Stimulated activated CD4-positive, alpha-beta T cell treated with anti-CD3 and anti-CD28 coated beads, Interleukin-4, amount 100 ng/mL, for 4 hours (primary cell): Measurements from ENCODE around the gene CDK14.
"Not testable (repeated sequence)": the region's sequence is repeated elsewhere in the genome, so short reads cannot be mapped to it uniquely, and the experiment has no call there.

Source experiments
- DNase-seq, 2 experiments: peaks; one replicate each; pipeline ENCODE4 v3.0.0-alpha.2; 2020

Gene CDK14

GRCh38 chr7:90726120-90726519 is 130.0 kb downstream of the CDK14 start:
- DNase-seq = no peak

DNA sequence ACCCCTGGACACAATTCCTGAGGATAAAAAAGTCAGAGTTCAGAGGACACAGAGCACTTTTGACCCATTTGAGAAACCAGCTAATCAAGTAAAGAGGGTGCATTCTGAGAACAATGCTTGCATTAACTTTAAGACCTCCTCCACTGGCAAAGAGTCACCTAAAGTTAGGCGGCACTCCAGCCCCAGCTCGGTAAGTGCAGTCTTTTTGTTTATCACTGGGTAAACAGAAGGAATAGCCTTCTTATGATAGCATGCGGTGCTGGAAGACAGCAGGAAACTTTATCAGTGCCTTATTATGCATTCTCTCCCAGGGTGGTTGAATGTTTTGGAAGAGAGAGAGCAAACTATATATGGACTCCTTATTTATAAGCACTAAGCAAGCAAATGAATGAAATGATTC is 130.5 kb downstream of the CDK14 start:
- DNase-seq = no peak

DNA sequence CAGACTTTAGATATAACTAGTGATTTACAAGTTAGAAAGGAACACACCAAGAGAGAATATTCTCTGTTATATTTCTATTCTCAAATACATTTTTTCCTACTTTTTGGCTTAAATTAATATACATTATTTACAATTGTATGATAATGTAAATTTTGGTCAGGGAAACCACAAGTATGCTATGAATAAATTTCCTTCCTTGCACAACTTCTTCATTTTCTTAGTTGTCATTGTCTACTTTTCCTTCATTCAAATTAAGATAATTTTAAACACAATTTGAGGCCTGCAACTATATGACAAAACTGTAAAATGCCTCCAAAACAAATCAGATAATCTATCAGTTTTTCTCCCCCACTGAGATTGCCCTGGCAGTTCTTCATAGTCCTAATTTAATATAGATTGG is 131.3 kb downstream of the CDK14 start:
- DNase-seq = no peak

- no peak for DNase-seq
These were observed 132.4 kb downstream of the CDK14 start for GRCh38 chr7:90728568-90728967.

GRCh38 chr7:90735611-90736280 is 139.6 kb downstream of the CDK14 start:
- DNase-seq = not testable (repeated sequence)

DNA sequence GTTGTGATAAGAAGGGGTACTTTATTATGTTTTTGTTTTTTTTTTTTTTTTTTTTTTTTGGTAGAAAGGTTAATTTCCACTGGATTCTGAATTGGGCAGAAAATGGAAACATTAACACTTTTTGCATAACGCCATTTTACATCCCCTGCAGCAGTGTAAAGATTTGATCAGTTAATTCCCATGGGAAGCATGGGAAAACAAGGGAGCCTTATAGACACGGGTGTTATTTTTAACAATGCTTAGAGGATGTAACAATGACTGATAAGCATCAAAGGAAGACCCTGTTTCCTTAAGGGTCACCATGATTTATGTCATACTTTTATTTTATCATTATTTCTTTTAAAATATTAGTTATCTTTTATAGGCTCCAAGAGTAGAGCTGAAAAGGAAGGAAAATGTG is 140.2 kb downstream of the CDK14 start:
- DNase-seq = no peak

DNA sequence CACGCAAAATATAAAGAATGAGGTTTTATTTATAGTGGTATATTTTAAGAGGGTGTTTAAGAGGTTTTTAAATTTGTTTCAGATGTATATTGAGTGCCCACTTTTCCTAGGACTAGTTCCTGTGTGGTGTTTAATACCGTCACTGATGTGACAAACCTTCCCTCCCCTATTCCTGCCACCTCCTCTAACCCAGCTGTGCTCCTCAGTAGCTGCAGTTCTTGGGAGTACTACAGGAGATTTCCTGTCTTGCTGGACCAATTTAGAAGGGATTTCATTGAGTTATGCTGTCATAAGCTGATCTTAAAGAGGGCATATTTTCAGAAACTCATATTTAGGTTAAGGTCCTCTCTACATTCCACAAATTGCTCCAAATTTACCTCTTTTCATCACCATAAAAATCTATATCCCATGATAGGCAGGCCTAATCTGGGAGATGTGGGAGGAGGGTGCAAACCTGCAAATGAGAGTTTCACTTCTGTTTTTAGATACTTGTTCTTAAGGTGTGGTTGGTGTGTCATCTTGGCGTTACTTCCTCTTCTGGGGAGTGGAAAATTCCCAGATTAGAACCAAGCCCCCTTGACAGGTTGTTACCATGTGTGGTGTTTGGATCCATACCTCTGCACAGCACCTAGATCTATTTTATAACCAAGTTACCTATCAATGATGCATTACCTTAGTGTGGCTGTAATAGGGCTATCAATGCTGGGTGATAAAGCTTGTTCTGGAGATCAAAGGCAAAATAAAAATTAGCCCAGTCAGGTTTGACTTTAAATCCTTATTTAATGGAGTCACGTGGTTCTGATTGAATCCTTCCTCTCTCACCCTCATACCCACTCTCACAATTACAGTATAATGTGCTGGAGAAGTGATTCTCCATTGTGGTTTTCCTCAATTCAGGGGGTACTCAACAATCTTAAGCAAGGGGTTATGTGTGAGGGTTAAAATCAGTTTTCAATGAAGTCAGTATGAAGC is 141.1 kb downstream of the CDK14 start:
- DNase-seq = no peak

GRCh38 chr7:90738249-90738648 is 142.1 kb downstream of the CDK14 start:
- DNase-seq = no peak

DNA sequence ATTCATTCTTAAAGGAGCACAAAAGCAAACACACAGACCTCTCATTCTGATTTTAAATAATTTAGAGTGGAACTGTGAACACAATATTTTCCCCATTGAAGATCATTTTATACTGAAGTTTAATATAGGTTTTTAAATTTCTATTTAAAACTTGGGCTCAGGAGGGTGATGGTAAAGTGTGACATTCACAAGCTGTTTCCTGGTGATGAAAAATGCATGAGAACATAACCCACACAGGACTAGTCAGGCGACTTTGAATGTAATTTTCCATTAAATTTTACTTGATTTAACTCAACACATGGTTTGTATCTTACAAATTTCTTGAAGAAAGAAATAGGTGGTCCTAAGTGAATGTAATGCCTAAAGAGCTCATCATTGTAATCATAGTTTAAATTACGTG is 143.6 kb downstream of the CDK14 start:
- no peak for DNase-seq

DNA sequence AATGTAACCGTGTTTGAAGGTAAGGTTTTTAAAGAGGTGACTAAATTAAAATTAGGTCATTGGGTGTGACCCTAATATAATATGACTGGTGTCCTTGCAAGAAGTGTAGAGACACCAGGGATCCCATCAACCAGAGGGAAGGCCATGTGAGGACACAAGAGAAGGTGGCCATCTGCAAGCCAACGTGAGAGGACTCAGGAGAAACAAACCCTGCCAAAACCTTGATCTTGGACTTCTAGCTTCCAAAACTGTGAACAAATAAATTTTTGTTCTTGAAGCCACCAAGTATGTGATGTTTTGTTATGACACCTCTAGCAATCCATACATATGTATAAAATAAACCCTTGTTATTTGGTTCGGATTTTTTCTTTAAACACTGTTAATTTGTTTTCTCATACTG is 144.3 kb downstream of the CDK14 start:
- DNase-seq = no peak

DNA sequence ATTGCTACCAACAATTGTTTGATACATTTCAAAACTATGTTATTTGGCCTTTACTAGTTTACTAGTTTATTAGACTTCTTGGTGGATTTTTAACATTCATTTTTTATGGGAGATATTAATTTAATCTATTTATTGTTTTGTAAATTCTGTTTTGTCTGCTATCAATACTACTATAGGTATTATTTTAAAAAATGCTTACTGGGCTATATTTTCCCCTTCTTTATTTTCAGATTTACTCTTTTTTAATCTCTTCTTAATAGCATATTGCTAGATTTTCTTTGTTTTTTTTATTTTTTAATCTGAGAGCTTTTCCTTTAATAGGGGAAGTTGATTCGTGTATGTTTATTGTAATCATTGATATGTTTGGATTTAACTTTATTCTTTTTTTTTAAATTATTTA is 147.5 kb downstream of the CDK14 start:
- DNase-seq = no peak

- DNase-seq = no peak
These were observed 151.4 kb downstream of the CDK14 start for GRCh38 chr7:90747516-90747915.

GRCh38 chr7:90749262-90749661 is 153.1 kb downstream of the CDK14 start:
- no peak for DNase-seq

- DNase-seq = no peak
These were observed 153.7 kb downstream of the CDK14 start for GRCh38 chr7:90749774-90750173.

DNA sequence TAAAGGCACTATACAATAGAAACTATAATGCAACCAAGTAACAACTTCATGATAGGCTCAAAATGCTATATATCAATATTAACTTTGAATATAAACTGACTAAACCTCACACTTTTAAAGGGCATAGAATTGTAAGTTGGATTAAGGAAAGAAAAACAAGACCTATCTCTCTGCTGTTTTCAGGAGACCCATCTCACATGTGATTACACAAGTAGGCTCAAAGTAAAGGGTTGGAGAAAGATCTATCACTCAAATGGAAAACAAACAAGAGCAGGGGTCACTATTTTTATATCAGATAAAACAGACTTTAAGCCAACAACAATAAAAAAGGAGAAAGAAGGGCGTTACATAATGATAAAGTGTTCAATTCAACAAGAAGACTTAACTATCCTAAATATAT is 155.5 kb downstream of the CDK14 start:
- no peak for DNase-seq

DNA sequence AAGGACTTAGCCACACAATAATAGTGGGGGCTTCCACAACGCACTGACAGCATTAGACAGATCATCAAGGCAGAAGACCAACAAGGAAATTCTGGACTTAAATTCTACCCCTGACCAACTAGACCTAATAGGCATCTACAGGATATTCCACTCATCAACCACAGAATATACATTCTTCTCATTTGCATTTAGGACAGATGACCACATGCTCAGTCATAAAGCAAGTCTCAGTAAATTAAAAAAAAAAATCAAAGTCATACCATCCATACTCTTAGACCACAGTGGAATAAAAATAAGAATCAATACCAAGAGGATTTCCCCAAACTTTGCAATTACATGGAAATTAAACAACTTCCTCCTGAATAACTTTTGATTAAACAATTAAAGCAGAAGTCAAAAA is 155.9 kb downstream of the CDK14 start:
- no peak for DNase-seq

- no peak for DNase-seq
These were observed 158.9 kb downstream of the CDK14 start for GRCh38 chr7:90755041-90755440.

- no peak for DNase-seq
These were observed 160.2 kb downstream of the CDK14 start for GRCh38 chr7:90756366-90756765.

DNA sequence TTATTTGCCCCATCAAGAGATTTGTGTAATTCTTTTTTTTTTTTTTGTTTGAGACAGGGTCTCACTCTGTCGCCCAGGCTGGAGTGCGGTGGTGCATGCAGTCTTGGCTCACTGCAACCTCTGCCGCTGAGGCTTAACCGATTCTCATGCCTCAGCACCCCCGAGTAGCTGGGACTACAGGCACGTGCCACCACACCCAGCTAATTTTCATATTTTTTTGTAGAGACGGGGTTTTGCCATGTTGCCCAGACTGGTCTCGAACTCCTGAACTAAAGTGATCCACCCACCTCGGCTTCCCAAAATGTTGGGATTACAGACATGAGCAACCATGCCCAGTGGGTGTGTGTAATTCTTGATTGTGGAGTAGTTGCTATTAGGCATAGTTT is 161.4 kb downstream of the CDK14 start:
- not testable (repeated sequence) for DNase-seq

DNA sequence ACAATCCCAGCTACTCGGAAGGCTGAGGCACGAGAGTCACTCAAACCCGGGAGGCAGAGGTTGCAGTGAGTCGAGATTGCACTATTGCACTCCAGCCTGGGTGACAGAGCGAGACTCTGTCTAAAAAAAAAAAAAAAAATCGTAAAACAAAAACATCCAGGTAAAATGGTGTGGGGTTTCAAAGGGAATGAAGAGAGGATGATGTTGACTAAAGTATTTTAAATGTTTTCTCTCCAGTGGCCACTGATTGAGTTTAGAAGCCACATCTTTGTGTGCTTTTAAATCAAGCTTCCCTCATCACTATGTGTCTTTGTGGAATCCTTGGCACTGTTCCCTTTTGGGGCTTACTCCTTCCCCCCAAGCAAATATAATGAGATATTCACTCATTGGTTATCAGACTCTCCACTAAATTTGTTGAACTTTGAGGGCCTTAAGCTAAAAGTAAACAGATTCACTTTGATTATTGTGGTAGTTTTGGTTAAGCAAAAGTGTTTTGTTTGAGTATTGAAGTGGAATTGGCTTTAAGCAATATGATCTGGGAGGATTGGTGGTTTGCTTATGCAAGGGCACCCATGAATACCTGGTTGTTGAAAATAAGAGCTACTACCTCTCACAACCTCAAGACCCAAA is 162.9 kb downstream of the CDK14 start:
- no peak for DNase-seq

GRCh38 chr7:90759710-90760109 is 163.6 kb downstream of the CDK14 start:
- DNase-seq = no peak

- DNase-seq = no peak
These were observed 164.8 kb downstream of the CDK14 start for GRCh38 chr7:90760892-90761291.

- DNase-seq = no peak
These were observed 165.5 kb downstream of the CDK14 start for GRCh38 chr7:90761584-90761983.

DNA sequence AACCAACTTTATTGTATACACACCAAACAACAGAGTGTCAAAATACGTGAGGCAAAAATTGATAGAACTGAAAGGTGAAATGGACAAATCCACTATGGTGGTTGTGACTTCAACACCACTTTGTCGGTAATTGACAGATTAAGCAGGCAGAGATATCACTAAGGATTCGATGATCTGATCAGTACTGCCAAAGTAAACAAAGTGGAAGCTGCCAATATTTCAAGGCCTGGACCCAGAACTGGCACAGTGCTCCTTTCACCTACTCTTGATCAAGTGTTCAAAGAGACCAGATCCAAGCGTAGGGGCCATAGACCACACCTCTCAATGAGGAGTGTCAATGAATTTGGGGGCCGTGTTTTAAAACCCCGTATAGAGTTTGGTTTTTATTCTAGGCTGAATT is 167.0 kb downstream of the CDK14 start:
- DNase-seq = no peak
